Measurements from ENCODE around the gene DHRS2. TPM values are rescaled to one million over a fixed set of nuclear protein-coding genes. Genes with fewer than 3 reads are reported as not detected.

DHRS2 gene
- total and polyA plus RNA-seq, 2 of the 4 experiments (the other 2 are of a cell fraction), result 0.12 to 0.18 TPM

DNA sequence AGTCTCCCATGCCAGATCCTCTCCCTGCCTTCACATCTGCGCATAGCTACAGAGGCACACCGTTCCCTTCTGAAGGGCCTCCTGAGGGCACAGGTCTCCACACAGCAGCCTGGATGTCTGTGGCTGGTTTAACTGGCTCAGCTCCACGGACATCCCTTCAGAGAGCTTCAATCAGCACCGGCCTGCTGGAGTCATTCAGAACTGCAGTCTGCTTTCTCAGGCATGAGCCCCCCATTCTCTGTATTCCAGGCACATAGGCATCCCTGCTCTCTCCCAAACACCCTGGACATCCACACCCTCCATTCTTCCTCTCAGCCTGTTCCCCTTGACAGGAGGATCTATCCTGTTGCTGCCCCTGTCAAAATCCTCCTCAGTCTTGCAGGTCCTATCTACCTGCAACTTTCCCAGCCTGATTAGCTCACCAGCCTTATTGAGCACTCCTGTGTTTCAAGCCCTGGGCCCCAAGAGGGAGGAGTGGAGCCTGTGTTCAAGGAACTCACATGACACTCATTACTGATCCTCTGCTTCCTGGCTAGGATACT, 2.9 kb upstream of the DHRS2 start:
- no TSS peak for BruUV-seq (replicated peaks)
- no peaks in the 10 kb centered on the region for H4K20me1 ChIP-seq (ENCODE audit: insufficient read depth, low read length)
- 57% methylated on average over 2 of the region's 4 CpGs; no CpG with 5 or more reads in 1 of the 2 experiments for WGBS, 2 experiments (ENCODE audit: extremely low coverage in 2 of 2, insufficient read length in 1 of 2)
- no peak overlapping the region for H3K27ac ChIP-seq (ENCODE audit: insufficient read depth, low read length)
- no peak overlapping the region for H4K8ac ChIP-seq (ENCODE audit: low read depth in 2 of 2, low read length in 2 of 2)
- no peak overlapping the region for H3K4me3 ChIP-seq (ENCODE audit: insufficient read depth, low read depth, low read length)
- no peak overlapping the region for H4K91ac ChIP-seq (ENCODE audit: insufficient read depth, low read depth, low read length)
- dilution Hi-C loops (cut with HindIII; ENCODE audit: low sequenced_read_pairs, unreplicated experiment) (no loop called here), in situ Hi-C loops (cut with MboI; ENCODE audit: low sequenced_read_pairs) (no loop called here), intact Hi-C loops (cut with micrococcal nuclease) (loop anchor here (2.0 to 5.0 kb wide), 3 partner anchors 44 to 319 kb away; partner anchors contain the start of gene DHRS4)
- ATAC-seq (ENCODE audit: low read depth) (0 out of 2 replicates have a peak, but pooled peaks have one; percentile 22), DNase-seq (no peak)
- H3K4me2 ChIP-seq (ENCODE audit: low read depth, low read length), result no peak overlapping the region
- H2AK5ac ChIP-seq (ENCODE audit: low read depth, low read length), result no peak overlapping the region
- no peaks in the 10 kb centered on the region for H3K9me1 ChIP-seq (ENCODE audit: insufficient read depth, low read length)
- no peak overlapping the region for H2BK120ac ChIP-seq (ENCODE audit: low read depth, low read length)
- ChIA-PET POLR2A (ENCODE audit: unreplicated experiment) (no interaction called here), CTCF (interaction anchor here (0.5 to 2.2 kb wide), 4 partner anchors 20 to 284 kb away, joined by 3 to 8 read pairs (median 4); no protein-coding TSS in a partner anchor)
- H3K36me3 ChIP-seq (ENCODE audit: control insufficient read depth, insufficient read depth, low read length), result no peaks in the 10 kb centered on the region
- H3K27me3 ChIP-seq (ENCODE audit: control insufficient read depth, insufficient read depth, low read length), result peaks cover 3% of the 10 kb centered on the region; the same call in 1 of the 2 replicates
- TF ChIP-seq BHLHE40 (IDR thresholded peaks at IDR 0.05; ENCODE audit: low read depth, low read length) (no peak), CEBPB (IDR thresholded peaks at IDR 0.05; ENCODE audit: low read depth, low read length) (no peak), RAD21 (IDR thresholded peaks at IDR 0.05; ENCODE audit: low read length) (no peak), POLR2A (IDR thresholded peaks at IDR 0.05; ENCODE audit: low read depth, low read length) (no peak), RCOR1 (IDR thresholded peaks at IDR 0.05; ENCODE audit: insufficient replicate concordance, low read length) (no peak), MAFK (IDR thresholded peaks at IDR 0.05; ENCODE audit: low read depth, low read length) (no peak), SMC3 (IDR thresholded peaks at IDR 0.05; ENCODE audit: low read depth, low read length) (no peak), NFE2L2 (IDR thresholded peaks at IDR 0.05; ENCODE audit: low read depth, low read length) (no peak), MAZ (IDR thresholded peaks at IDR 0.05; ENCODE audit: borderline replicate concordance, low read depth, low read length) (no peak), MXI1 (IDR thresholded peaks at IDR 0.05; ENCODE audit: borderline replicate concordance, low read depth, low read length) (no peak), RFX5 (IDR thresholded peaks at IDR 0.05; ENCODE audit: low read depth, low read length) (no peak), CHD1 (IDR thresholded peaks at IDR 0.05; ENCODE audit: low read depth, low read length) (no peak), FOS (IDR thresholded peaks at IDR 0.05; ENCODE audit: low read depth, low read length) (no peak)
- TF ChIP-seq, protein P1, sequence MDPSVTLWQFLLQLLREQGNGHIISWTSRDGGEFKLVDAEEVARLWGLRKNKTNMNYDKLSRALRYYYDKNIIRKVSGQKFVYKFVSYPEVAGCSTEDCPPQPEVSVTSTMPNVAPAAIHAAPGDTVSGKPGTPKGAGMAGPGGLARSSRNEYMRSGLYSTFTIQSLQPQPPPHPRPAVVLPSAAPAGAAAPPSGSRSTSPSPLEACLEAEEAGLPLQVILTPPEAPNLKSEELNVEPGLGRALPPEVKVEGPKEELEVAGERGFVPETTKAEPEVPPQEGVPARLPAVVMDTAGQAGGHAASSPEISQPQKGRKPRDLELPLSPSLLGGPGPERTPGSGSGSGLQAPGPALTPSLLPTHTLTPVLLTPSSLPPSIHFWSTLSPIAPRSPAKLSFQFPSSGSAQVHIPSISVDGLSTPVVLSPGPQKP (IDR thresholded peaks at IDR 0.05; ENCODE audit: borderline replicate concordance, low read depth, low read length), result no peak
- TF ChIP-seq, protein P2, sequence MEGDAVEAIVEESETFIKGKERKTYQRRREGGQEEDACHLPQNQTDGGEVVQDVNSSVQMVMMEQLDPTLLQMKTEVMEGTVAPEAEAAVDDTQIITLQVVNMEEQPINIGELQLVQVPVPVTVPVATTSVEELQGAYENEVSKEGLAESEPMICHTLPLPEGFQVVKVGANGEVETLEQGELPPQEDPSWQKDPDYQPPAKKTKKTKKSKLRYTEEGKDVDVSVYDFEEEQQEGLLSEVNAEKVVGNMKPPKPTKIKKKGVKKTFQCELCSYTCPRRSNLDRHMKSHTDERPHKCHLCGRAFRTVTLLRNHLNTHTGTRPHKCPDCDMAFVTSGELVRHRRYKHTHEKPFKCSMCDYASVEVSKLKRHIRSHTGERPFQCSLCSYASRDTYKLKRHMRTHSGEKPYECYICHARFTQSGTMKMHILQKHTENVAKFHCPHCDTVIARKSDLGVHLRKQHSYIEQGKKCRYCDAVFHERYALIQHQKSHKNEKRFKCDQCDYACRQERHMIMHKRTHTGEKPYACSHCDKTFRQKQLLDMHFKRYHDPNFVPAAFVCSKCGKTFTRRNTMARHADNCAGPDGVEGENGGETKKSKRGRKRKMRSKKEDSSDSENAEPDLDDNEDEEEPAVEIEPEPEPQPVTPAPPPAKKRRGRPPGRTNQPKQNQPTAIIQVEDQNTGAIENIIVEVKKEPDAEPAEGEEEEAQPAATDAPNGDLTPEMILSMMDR (conservative IDR thresholded peaks at IDR 0.05; ENCODE audit: low read depth, low read length), result no peak
- TF ChIP-seq, protein P3, sequence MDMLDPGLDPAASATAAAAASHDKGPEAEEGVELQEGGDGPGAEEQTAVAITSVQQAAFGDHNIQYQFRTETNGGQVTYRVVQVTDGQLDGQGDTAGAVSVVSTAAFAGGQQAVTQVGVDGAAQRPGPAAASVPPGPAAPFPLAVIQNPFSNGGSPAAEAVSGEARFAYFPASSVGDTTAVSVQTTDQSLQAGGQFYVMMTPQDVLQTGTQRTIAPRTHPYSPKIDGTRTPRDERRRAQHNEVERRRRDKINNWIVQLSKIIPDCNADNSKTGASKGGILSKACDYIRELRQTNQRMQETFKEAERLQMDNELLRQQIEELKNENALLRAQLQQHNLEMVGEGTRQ (IDR thresholded peaks at IDR 0.05; ENCODE audit: low read depth, low read length), result no peak
- H2BK20ac ChIP-seq (ENCODE audit: low read depth, low read length), result no peak overlapping the region
- H3K18ac ChIP-seq (ENCODE audit: low read depth, low read length), result no peak overlapping the region
- H3K4me1 ChIP-seq (ENCODE audit: control insufficient read depth, insufficient read depth, low read length), result peaks cover 2% of the 10 kb centered on the region; the same call in 1 of the 2 replicates
- no peaks in the 10 kb centered on the region for H3K79me1 ChIP-seq (ENCODE audit: low read depth in 1 of 2, low read length in 2 of 2)
- H3K56ac ChIP-seq (ENCODE audit: extremely low read depth, insufficient read depth, low read length), result no peak overlapping the region
- no peak overlapping the region for H3K9ac ChIP-seq (ENCODE audit: low read depth, low read length)
- no peak overlapping the region for H2BK15ac ChIP-seq (ENCODE audit: low read depth, low read length)
- no peak overlapping the region for H2AFZ ChIP-seq (replicated peaks; ENCODE audit: low read length, poor library complexity)
- no peaks in the 10 kb centered on the region for H3K9me3 ChIP-seq (ENCODE audit: control insufficient read depth, insufficient read depth, low read length)
- H2BK5ac ChIP-seq (ENCODE audit: low read depth, low read length, poor library complexity, severe bottlenecking), result no peak overlapping the region
- no peak overlapping the region for H3K14ac ChIP-seq (replicated peaks; ENCODE audit: low read depth, low read length)
- H3K4ac ChIP-seq (ENCODE audit: low read depth, low read length), result no peak overlapping the region
- H3K23ac ChIP-seq (ENCODE audit: low read depth, low read length), result no peak overlapping the region
- no peak overlapping the region for H2AK9ac ChIP-seq (replicated peaks; ENCODE audit: low read depth, low read length, poor library complexity)
- no peak overlapping the region for H4K5ac ChIP-seq (ENCODE audit: low read depth, low read length)
